Neural cell (in vitro differentiated cells): ENCODE results near the gene LZTR1. TPM values are rescaled to one million over a fixed set of nuclear protein-coding genes. Genes with fewer than 3 reads are reported as not detected.
"Not testable (repeated sequence)": the region's sequence is repeated elsewhere in the genome, so short reads cannot be mapped to it uniquely, and the experiment has no call there.

ENCODE experiments used
- H2AFZ ChIP-seq: fragments of 200-600, 300-800 bp; sonication (generic), shearing (Covaris generic); 2 replicates; pipeline ENCODE4 v1.6.0; 2014; ENCODE audit warnings: low read depth, mild to moderate bottlenecking, antibody characterized with exemption, low read length, moderate library complexity
- H3F3A ChIP-seq: fragments of 200-600 bp; shearing (Covaris generic); 2 replicates; pipeline ENCODE4 v1.6.1; 2016; ENCODE audit warnings: mild to moderate bottlenecking, moderate library complexity, mixed read lengths, antibody characterized with exemption, low read length; ENCODE audit not compliant: insufficient read depth, poor library complexity, severe bottlenecking
- H3K27ac ChIP-seq: fragments of 200-600, 300-800 bp; sonication (generic), shearing (Covaris generic); 2 replicates; pipeline ENCODE4 v1.5.1; 2014; ENCODE audit warnings: mild to moderate bottlenecking, low read length, moderate library complexity
- H3K27me3 ChIP-seq: fragments of 300-800, 200-600 bp; sonication (generic), shearing (Covaris generic); 2 replicates; pipeline ENCODE4 v1.6.0; 2014; ENCODE audit warnings: mild to moderate bottlenecking, low read depth, low read length, moderate library complexity; ENCODE audit not compliant: insufficient read depth
- H3K36me3 ChIP-seq: fragments of 300-800, 200-600 bp; sonication (generic), shearing (Covaris generic); 2 replicates; pipeline ENCODE4 v1.5.1; 2014; ENCODE audit warnings: mild to moderate bottlenecking, antibody characterized with exemption, low read length, moderate library complexity; ENCODE audit not compliant: insufficient read depth
- H3K4me2 ChIP-seq: fragments of 300-800, 200-600 bp; sonication (generic), shearing (Covaris generic); 2 replicates; pipeline ENCODE4 v1.6.0; 2014; ENCODE audit warnings: mild to moderate bottlenecking, low read length
- H3K4me3 ChIP-seq: fragments of 300-800, 200-600 bp; sonication (generic), shearing (Covaris generic); 2 replicates; pipeline ENCODE4 v1.5.1; 2014; ENCODE audit warnings: mild to moderate bottlenecking, low read length, moderate library complexity
- H3K79me2 ChIP-seq: fragments of 200-600 bp; shearing (Covaris generic); replicated peaks from 2 replicates; pipeline ENCODE4 v1.6.0; 2014; ENCODE audit warnings: mild to moderate bottlenecking, low read length, moderate library complexity; ENCODE audit not compliant: insufficient read depth
- H3K9ac ChIP-seq: fragments of 300-800, 200-600 bp; sonication (generic), shearing (Covaris generic); 2 replicates; pipeline ENCODE4 v1.6.1; 2016; ENCODE audit warnings: mild to moderate bottlenecking, low read length, mixed read lengths
- H3K9me2 ChIP-seq: fragments of 200-600 bp; shearing (Covaris generic); 2 replicates; pipeline ENCODE4 v1.6.1; 2016; ENCODE audit warnings: mild to moderate bottlenecking, low read length, mixed read lengths; ENCODE audit not compliant: insufficient read depth
- H3K9me3 ChIP-seq: fragments of 200-600, 300-800 bp; sonication (generic), shearing (Covaris generic); 2 replicates; pipeline ENCODE4 v1.6.1; 2016; ENCODE audit warnings: mild to moderate bottlenecking, mixed run types, low read length, moderate library complexity, mixed read lengths
- H4K20me1 ChIP-seq: fragments of 200-600 bp; shearing (Covaris generic); 2 replicates; pipeline ENCODE4 v1.6.1; 2016; ENCODE audit warnings: mild to moderate bottlenecking, mixed run types; ENCODE audit not compliant: insufficient read depth
- CTCF ChIP-seq: fragments of 450-650 bp; IDR thresholded peaks from 2 replicates; pipeline ENCODE4 v1.5.1; 2014; ENCODE audit warnings: antibody characterized with exemption, mild to moderate bottlenecking, moderate library complexity; ENCODE audit not compliant: poor library complexity, severe bottlenecking
- EP300 ChIP-seq: fragments of 450-650 bp; conservative IDR thresholded peaks from 2 replicates; pipeline ENCODE4 v1.6.1; 2014; ENCODE audit warnings: antibody characterized with exemption, mild to moderate bottlenecking, moderate library complexity; ENCODE audit not compliant: poor library complexity, severe bottlenecking
- EZH2 ChIP-seq: fragments of 200-600, 300-800 bp; shearing (Covaris generic), sonication (generic); IDR thresholded peaks from 2 replicates; pipeline ENCODE4 v1.6.1; 2014; ENCODE audit warnings: antibody characterized with exemption, low read length, borderline replicate concordance, mild to moderate bottlenecking; ENCODE audit not compliant: insufficient read depth, poor library complexity, severe bottlenecking
- MXI1 ChIP-seq: fragments of 450-650 bp; conservative IDR thresholded peaks from 2 replicates; pipeline ENCODE4 v1.6.1; 2014; ENCODE audit warnings: antibody characterized with exemption, mild to moderate bottlenecking; ENCODE audit not compliant: poor library complexity, severe bottlenecking
- POLR2AphosphoS5 ChIP-seq: IDR thresholded peaks from 2 replicates; pipeline ENCODE4 v1.6.1; 2012
- RAD21 ChIP-seq: fragments of 450-650 bp; conservative IDR thresholded peaks from 2 replicates; pipeline ENCODE4 v1.6.1; 2014; ENCODE audit warnings: antibody characterized with exemption, mild to moderate bottlenecking, moderate library complexity
- REST ChIP-seq: IDR thresholded peaks from 2 replicates; pipeline ENCODE4 v1.6.1; 2012; ENCODE audit warnings: borderline replicate concordance
- SMC3 ChIP-seq: fragments of 450-650 bp; conservative IDR thresholded peaks from 2 replicates; pipeline ENCODE4 v1.6.1; 2014; ENCODE audit warnings: antibody characterized with exemption, mild to moderate bottlenecking, moderate library complexity; ENCODE audit not compliant: poor library complexity
- TAF1 ChIP-seq: IDR thresholded peaks from 2 replicates; pipeline ENCODE4 v1.6.1; 2012; ENCODE audit warnings: low read depth
- polyA plus RNA-seq: library from polyadenylated mRNA; depleted of rRNA; stranded (reverse); fragments of >200 nt; gene quantifications from 2 replicates; pipeline ENCODE4 v1.2.3, GENCODE V29; 2014

Gene LZTR1
- polyA plus RNA-seq, 1 donor from 2014 or later = 114 TPM

GRCh38 chr22:21033895-21034294, 51.8 kb downstream of the LZTR1 start:
- Histone ChIP-seq H3K27ac (no peak overlapping the region), H3K27me3 (peaks cover 4% of the 10 kb centered on the region), H3K9ac (no peak overlapping the region), H3K9me2 (no peaks in the 10 kb centered on the region), H3F3A (no peaks in the 10 kb centered on the region), H4K20me1 (no peaks in the 10 kb centered on the region), H3K4me2 (no peak overlapping the region), H3K4me3 (no peak overlapping the region), H3K36me3 (no peaks in the 10 kb centered on the region), H3K9me3 (no peaks in the 10 kb centered on the region), H3K79me2 (no peaks in the 10 kb centered on the region), H2AFZ (no peak overlapping the region)
- TF ChIP-seq RAD21 (no peak), SMC3 (no peak), EZH2 (no peak), REST (no peak), MXI1 (no peak), TAF1 (no peak)

- no peaks in the 10 kb centered on the region for H3K36me3 ChIP-seq
- no peaks in the 10 kb centered on the region for H3K9me2 ChIP-seq
- H3K27ac ChIP-seq = no peak overlapping the region
Measured at GRCh38 chr22:21034989-21035388, 52.9 kb downstream of the LZTR1 start.

GRCh38 chr22:21038405-21038804, 56.3 kb downstream of the LZTR1 start:
- Histone ChIP-seq H3K9me2 (no peaks in the 10 kb centered on the region), H2AFZ (no peak overlapping the region), H3K27ac (no peak overlapping the region), H4K20me1 (no peaks in the 10 kb centered on the region), H3K9me3 (no peaks in the 10 kb centered on the region), H3K4me3 (no peak overlapping the region), H3K79me2 (no peaks in the 10 kb centered on the region), H3K9ac (no peak overlapping the region), H3K4me2 (no peak overlapping the region), H3F3A (no peaks in the 10 kb centered on the region), H3K27me3 (no peaks in the 10 kb centered on the region), H3K36me3 (no peaks in the 10 kb centered on the region)
- TF ChIP-seq POLR2AphosphoS5 (no peak), SMC3 (no peak), EP300 (no peak), EZH2 (no peak), CTCF (no peak), RAD21 (no peak), MXI1 (no peak), TAF1 (no peak), REST (no peak)

More at GRCh38 chr22:21034989-21035388, 52.9 kb downstream of the LZTR1 start:
- H3K9me3 ChIP-seq = no peaks in the 10 kb centered on the region
- H3K4me2 ChIP-seq = no peak overlapping the region
- peaks cover 4% of the 10 kb centered on the region for H3K27me3 ChIP-seq
- H3K9ac ChIP-seq = no peak overlapping the region
- H3F3A ChIP-seq = no peaks in the 10 kb centered on the region
- no peak for TF ChIP-seq EZH2
- TF ChIP-seq EP300 = no peak
- TF ChIP-seq MXI1 = no peak
- no peak overlapping the region for H3K4me3 ChIP-seq
- no peaks in the 10 kb centered on the region for H3K79me2 ChIP-seq
- no peaks in the 10 kb centered on the region for H4K20me1 ChIP-seq
- no peak overlapping the region for H2AFZ ChIP-seq

GRCh38 chr22:21039158-21039557, 57.1 kb downstream of the LZTR1 start:
- not testable (repeated sequence) for H3K9ac ChIP-seq, H3K36me3 ChIP-seq, H3K4me3 ChIP-seq, H3K79me2 ChIP-seq, H3K4me2 ChIP-seq, H3K9me3 ChIP-seq, H3K9me2 ChIP-seq, H3K27me3 ChIP-seq, H2AFZ ChIP-seq, H4K20me1 ChIP-seq, H3K27ac ChIP-seq, H3F3A ChIP-seq
